ENCODE measurements around the gene CEP112.

DNA sequence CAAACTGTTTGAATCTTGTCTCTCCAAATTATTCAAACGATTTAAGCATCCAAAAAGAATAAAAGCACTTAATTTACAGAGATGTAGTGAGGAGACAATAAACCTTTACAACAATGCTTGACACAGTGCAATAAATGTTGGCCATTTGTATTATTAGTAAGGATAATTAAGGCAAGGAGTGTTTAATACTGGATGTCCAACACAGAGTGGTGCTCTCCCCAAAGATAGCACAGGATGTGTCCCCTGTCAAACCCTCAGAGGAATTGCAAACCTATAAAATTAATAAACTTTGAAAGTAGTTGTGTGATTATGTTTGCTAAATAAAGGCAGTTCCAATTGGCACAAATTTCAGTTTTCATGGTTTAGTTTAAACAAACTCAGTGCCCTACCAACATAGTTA, 377.5 kb downstream of the CEP112 start:
- TF ChIP-seq GATA2 (IDR thresholded peaks at IDR 0.05; ENCODE audit: low read depth, low read length) (no peak), GATA3 (IDR thresholded peaks at IDR 0.05; ENCODE audit: low read depth, low read length) (no peak)
